GM12891 (cell line): ENCODE results near the gene KRI1.
"Not testable (repeated sequence)": the region's sequence is repeated elsewhere in the genome, so short reads cannot be mapped to it uniquely, and the experiment has no call there.

Experiments used
- DNase-seq: peaks from one replicate; pipeline ENCODE4 v3.0.0; 2011; ENCODE audit warnings: low spot score; ENCODE audit not compliant: insufficient read length
- FAIRE-seq: peaks from 2 replicates; lab custom pipeline; 2011; peaks lifted over from hg19 to GRCh38; lab: Jason Lieb, UNC
- PAX5 ChIP-seq: IDR thresholded peaks from 2 replicates; pipeline ENCODE4 v1.6.1; 2011; ENCODE audit warnings: low read length, moderate library complexity, mild to moderate bottlenecking; ENCODE audit not compliant: insufficient read depth, severe bottlenecking
- POLR2A ChIP-seq: IDR thresholded peaks from 2 replicates; pipeline ENCODE4 v1.6.1; 2011; ENCODE audit warnings: low read depth, low read length, control low read depth
- POLR2AphosphoS5 ChIP-seq: IDR thresholded peaks from 2 replicates; pipeline ENCODE4 v1.6.1; 2011; ENCODE audit warnings: low read depth, low read length, control low read depth
- POU2F2 ChIP-seq: IDR thresholded peaks from 2 replicates; pipeline ENCODE4 v1.6.1; 2011; ENCODE audit warnings: low read depth, mild to moderate bottlenecking, control low read depth, low read length, moderate library complexity
- SPI1 ChIP-seq: IDR thresholded peaks from 2 replicates; pipeline ENCODE4 v1.6.1; 2011; ENCODE audit warnings: low read depth, low read length, control low read depth
- TAF1 ChIP-seq: IDR thresholded peaks from 2 replicates; pipeline ENCODE4 v1.6.1; 2011; ENCODE audit warnings: low read depth, low read length, control low read depth

KRI1 gene

GRCh38 chr19:10538204-10538983, 27.4 kb downstream of the KRI1 start:
- DNase-seq, result no peak
- TF ChIP-seq POLR2AphosphoS5, result no peak
- no peak for TF ChIP-seq TAF1
- TF ChIP-seq POLR2A, result no peak
- no peak for TF ChIP-seq SPI1
- TF ChIP-seq PAX5, result no peak
- TF ChIP-seq POU2F2, result no peak
- FAIRE-seq, result no peak

DNA sequence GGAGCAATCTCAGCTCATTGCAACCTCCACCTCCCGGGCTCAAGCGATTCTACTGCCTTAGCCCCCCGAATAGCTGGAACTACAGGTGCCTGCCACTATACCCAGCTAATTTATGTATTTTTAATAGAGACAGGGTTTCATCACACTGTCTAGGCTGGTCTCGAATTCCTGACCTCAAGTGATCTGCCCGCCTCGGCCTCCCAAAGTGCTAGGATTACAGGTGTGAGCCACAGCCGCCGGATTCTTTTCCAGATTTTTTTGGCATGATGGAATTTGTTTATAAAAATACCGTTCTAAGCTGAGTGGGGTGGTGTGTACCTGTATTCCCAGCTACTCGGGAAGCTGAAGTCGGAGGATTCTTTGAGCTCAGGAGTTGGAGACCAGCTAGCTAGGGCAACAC, 28.1 kb downstream of the KRI1 start:
- TF ChIP-seq PAX5, result no peak
- no peak for TF ChIP-seq TAF1
- no peak for TF ChIP-seq POLR2AphosphoS5
- no peak for TF ChIP-seq POU2F2
- TF ChIP-seq POLR2A, result no peak
- no peak for TF ChIP-seq SPI1
- FAIRE-seq (no peak), DNase-seq (no peak)

DNA sequence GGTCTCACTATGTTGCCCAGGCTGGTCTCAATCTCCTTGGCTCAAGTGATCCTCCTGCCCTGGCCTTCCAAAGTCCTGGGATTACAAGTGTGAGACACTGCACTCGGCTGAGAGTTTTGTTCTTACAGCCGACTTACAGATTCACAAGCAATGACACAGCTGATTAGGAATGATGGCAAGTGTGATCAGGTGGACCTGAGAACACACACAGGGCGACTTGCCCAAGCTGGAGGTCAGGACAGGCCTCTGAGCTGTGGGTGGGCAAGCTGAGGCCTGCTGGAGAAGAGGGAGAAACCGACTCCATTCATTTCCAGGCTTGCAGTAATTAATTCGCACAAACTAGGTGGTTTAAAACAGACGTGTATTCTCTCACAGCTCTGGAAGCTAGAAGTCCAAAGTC, 30.2 kb downstream of the KRI1 start:
- no peak for TF ChIP-seq POLR2AphosphoS5
- TF ChIP-seq PAX5, result no peak
- TF ChIP-seq POLR2A, result no peak
- TF ChIP-seq POU2F2, result no peak
- TF ChIP-seq TAF1, result no peak
- TF ChIP-seq SPI1, result no peak
- no peak for FAIRE-seq
- DNase-seq, result no peak

DNA sequence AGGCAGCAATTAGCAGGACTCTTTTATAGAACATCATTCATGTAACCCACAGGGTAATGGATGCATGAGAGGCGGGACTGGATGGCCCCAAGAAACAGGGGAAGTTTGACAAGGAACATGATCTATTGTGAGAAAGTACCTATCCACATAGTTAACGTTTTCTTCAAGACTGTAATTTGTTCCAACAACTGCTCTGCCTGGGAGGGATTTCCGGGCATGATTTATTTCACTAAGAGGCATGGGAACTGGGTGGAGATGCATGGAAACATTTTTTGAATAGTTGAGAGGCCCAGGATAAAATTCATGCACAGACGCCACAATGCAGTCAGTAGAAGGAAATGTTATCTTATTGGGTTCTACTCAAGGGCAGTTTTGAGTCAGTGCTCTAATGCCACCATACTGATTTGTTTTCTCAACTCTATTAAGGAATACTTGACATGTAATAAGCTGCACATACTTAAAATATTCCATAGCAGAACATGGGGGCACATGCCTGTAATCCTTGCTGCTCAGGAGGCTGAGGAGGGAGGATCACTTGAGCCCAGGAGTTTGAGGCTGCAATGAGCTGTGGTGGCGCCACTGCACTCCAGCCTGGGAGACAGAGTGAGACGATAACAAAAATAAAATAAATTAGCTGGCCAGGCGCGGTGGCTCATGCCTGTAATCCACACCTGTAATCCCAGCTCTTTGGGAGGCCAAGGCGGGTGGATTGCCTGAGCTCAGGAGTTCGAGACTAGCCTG, 32.0 kb downstream of the KRI1 start:
- no peak for TF ChIP-seq SPI1
- TF ChIP-seq POLR2AphosphoS5, result no peak
- TF ChIP-seq POLR2A, result no peak
- DNase-seq, result no peak
- FAIRE-seq, result no peak

GRCh38 chr19:10532457-10532856, 33.4 kb downstream of the KRI1 start:
- FAIRE-seq, result no peak
- no peak for DNase-seq
- TF ChIP-seq SPI1 (no peak), POU2F2 (no peak), POLR2A (no peak), POLR2AphosphoS5 (no peak), TAF1 (no peak), PAX5 (no peak)

DNA sequence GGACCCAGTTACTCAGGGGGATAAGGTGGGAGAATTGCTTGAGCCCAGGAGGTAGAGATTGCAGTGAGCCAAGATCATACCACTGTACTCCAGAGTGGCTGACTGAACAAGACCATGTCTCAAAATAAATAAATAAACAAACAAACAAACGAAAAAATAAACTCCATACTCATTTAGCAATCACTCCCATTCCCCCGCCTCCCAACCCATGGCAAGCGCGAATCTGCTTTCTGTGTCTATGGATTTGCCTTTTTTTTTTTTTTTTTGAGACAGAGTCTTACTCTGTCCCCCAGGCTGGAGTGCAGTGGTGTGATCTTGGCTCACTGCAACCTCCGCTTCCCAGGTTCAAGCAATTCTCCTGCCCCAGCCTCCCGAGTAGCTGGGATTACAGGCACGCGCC, 38.9 kb downstream of the KRI1 start:
- not testable (repeated sequence) for DNase-seq, FAIRE-seq

DNA sequence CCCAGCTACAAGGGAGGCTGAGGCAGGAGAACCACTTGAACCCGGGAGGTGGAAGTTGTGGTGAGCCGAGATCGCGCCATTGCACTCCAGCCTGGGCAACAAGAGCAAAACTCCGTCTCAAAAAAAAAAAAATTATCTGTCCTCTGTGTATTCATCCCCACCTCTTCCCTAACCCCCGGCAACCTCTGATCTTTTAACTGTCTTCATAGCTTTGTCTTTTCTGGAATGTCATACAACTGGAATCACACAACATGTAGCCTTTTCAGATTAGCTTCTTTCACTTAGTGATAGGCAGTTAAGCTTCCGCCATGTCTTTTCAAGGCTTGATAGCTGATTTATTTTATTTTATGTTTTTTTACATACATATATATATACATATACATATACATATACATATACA, 40.2 kb downstream of the KRI1 start:
- no peak for DNase-seq
- TF ChIP-seq POLR2A, result no peak
- TF ChIP-seq TAF1, result no peak
- TF ChIP-seq SPI1, result no peak
- no peak for TF ChIP-seq PAX5
- no peak for FAIRE-seq

DNA sequence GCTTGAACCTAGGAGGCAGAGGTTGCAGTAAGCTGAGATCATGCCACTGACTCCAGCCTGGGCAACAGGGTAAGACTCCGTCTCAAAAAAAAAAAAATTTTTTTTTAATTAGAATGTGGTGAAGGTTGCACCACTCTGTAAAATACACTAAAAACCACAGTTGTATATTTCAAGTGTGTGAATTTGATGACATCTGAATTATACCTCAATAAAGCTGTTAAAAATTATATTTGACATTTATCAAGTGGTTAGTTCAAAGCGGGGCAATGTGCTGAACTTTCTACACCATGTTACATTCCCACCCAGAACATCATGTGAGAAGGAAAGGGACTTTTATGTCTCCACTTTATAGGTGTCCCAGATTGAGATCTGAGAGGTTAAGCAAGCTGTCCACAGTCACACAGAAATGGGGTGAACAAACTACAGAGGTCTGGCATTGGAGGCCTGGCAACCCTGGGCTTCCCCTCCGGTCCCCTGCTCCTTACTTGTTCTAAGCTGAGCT, 42.6 kb downstream of the KRI1 start:
- TF ChIP-seq SPI1, result no peak
- TF ChIP-seq POLR2A, result no peak
- TF ChIP-seq PAX5, result no peak
- TF ChIP-seq POU2F2, result no peak
- TF ChIP-seq TAF1, result no peak
- no peak for TF ChIP-seq POLR2AphosphoS5
- no peak for DNase-seq
- no peak for FAIRE-seq

- no peak for FAIRE-seq
- no peak for TF ChIP-seq TAF1
- no peak for TF ChIP-seq POLR2A
- no peak for TF ChIP-seq SPI1
- TF ChIP-seq PAX5, result no peak
- no peak for TF ChIP-seq POLR2AphosphoS5
- no peak for TF ChIP-seq POU2F2
- DNase-seq, result no peak
These were observed 44.2 kb downstream of the KRI1 start for GRCh38 chr19:10521461-10522171.

DNA sequence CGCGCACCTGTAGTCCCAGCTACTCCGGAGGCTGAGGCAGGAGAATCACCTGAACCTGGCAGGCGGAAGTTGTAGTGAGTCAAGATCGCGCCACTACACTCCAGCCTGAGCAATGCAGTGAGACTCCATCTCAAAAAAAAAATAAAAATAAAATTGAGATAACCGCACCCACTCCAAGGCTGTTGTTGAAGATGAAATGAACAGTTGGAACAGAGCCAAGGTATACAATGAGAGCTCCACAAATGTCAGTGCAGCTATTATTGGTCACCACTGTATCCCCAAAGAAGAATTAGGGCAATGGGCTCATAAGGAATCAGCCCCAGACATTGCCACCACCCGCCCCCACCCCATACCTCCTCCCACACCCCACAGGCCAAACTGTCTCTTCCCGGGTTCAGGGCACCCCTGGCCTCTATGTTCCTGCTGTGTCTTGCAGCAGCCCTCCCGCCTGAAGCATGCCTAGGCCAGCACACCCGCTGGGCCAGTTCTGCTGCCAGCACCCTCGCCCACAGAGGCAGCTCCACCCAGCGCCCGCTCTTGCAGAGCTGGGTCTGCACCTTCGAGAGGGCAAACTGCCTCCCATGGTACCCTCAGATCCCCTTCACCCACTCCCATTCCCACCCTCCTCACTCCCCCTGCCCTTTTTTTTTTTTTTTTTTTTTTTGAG, 45.0 kb downstream of the KRI1 start:
- DNase-seq, result no peak
- no peak for FAIRE-seq

More for the DNA sequence above, 45.0 kb downstream of the KRI1 start:
- no peak for TF ChIP-seq SPI1
- TF ChIP-seq POLR2A, result no peak
- no peak for TF ChIP-seq TAF1
- no peak for TF ChIP-seq PAX5
- TF ChIP-seq POU2F2, result no peak
- TF ChIP-seq POLR2AphosphoS5, result no peak
